Panc1 (cell line): ENCODE results near the gene CAMTA2. TPM values are rescaled to one million over a fixed set of nuclear protein-coding genes. Genes with fewer than 3 reads are reported as not detected.

Experiments
- ATAC-seq: fragments of 200-7000 bp; cut with Tn5 transposase; 2 replicates; pipeline ENCODE4 v1.9.1; 2020; ENCODE audit warnings: mild to moderate bottlenecking, moderate library complexity
- BruUV-seq: library from RNA; stranded (reverse); fragments of 400-500 nt; replicated peaks from 2 replicates; lab custom pipeline; 2021; lab: Mats Ljungman, UMichigan
- CTCF ChIA-PET: fragments of 300-600 bp; sonication (Branson Sonifier 250); formaldehyde crosslinking; loops from one replicate; lab custom pipeline; 2022; ENCODE audit warnings: antibody characterized with exemption; lab: Charles Lee
- POLR2A ChIA-PET: fragments of 300-600 bp; sonication (Branson Sonifier 250); formaldehyde crosslinking; loops from one replicate; lab custom pipeline; 2022; ENCODE audit warnings: antibody characterized with exemption; lab: Charles Lee
- DNase-seq: peaks from one replicate; pipeline ENCODE4 v3.0.0-alpha.2; 2010; ENCODE audit warnings: low read depth, low spot score
- H3K27ac ChIP-seq: 2 replicates; pipeline ENCODE4 v1.5.1; 2011; ENCODE audit warnings: mild to moderate bottlenecking, low read length, inconsistent platforms
- H3K27me3 ChIP-seq: fragments of 200-500 bp; sonication (Bioruptor generic); 2 replicates; pipeline ENCODE4 v1.6.0; 2014; ENCODE audit warnings: low read length, inconsistent platforms; ENCODE audit not compliant: control insufficient read depth, insufficient read depth
- H3K36me3 ChIP-seq: fragments of 200-500 bp; sonication (Bioruptor generic); 2 replicates; pipeline ENCODE4 v1.5.1; 2014; ENCODE audit warnings: inconsistent platforms, mild to moderate bottlenecking, low read length, moderate library complexity; ENCODE audit not compliant: control insufficient read depth, insufficient read depth
- H3K4me1 ChIP-seq: 2 replicates; pipeline ENCODE4 v1.5.1; 2011; ENCODE audit warnings: inconsistent platforms, mild to moderate bottlenecking, low read length, moderate library complexity; ENCODE audit not compliant: control insufficient read depth, insufficient read depth
- H3K4me3 ChIP-seq, 2 experiments: 2 replicates each; pipeline ENCODE4 v1.5.1; 2011 to 2012; ENCODE audit warnings: low read depth in 2 of 2, low read length in 2 of 2, mild to moderate bottlenecking in 2 of 2, inconsistent platforms in 1 of 2, moderate library complexity in 1 of 2
- H3K9me3 ChIP-seq: fragments of 200-500 bp; sonication (Bioruptor generic); 2 replicates; pipeline ENCODE4 v1.5.1; 2014; ENCODE audit warnings: low read depth, mild to moderate bottlenecking, inconsistent platforms, low read length, moderate library complexity; ENCODE audit not compliant: control insufficient read depth, insufficient read depth
- CTCF ChIP-seq: fragments of 450-650 bp; IDR thresholded peaks from 2 replicates; pipeline ENCODE4 v1.5.1; 2017; ENCODE audit warnings: mild to moderate bottlenecking
- POLR2AphosphoS5 ChIP-seq: IDR thresholded peaks from 2 replicates; pipeline ENCODE4 v1.6.1; 2012; ENCODE audit warnings: mild to moderate bottlenecking, low read depth, low read length, moderate library complexity
- REST ChIP-seq, 2 experiments: IDR thresholded peaks; 2 replicates each; pipeline ENCODE4 v1.6.1; 2011 to 2012; ENCODE audit warnings: low read depth in 2 of 2, control low read depth in 1 of 2, low read length in 1 of 2, mild to moderate bottlenecking in 1 of 2, moderate library complexity in 1 of 2; ENCODE audit not compliant: insufficient read depth in 1 of 2
- SIN3A ChIP-seq: IDR thresholded peaks from 2 replicates; pipeline ENCODE4 v1.6.1; 2012; ENCODE audit warnings: low read depth, mild to moderate bottlenecking, low read length, moderate library complexity, borderline replicate concordance; ENCODE audit not compliant: insufficient read depth
- TCF7L2 ChIP-seq: IDR thresholded peaks from 2 replicates; pipeline ENCODE4 v1.6.1; 2011; ENCODE audit warnings: mild to moderate bottlenecking, low read depth, low read length, inconsistent platforms
- in situ Hi-C: cut with HindIII; loops from 2 replicates; pipeline ENCODE4 v1.10.0; 2016; ENCODE audit warnings: low sequenced_read_pairs, low pct_unique_long_range_greater_than_20kb
- intact Hi-C: fragments of 100-400 bp; cut with micrococcal nuclease; formaldehyde crosslinking; loops from one replicate; pipeline ENCODE4 v1.10.0; 2022; ENCODE audit not compliant: unreplicated experiment
- total RNA-seq: library from RNA; stranded (reverse); gene quantifications from one replicate; pipeline ENCODE4 v1.2.1, GENCODE V29; 2021; ENCODE audit not compliant: unreplicated experiment

CAMTA2 gene
- total RNA-seq, 1 experiment from 2014 or later, result 22.7 TPM

- intact Hi-C loops (no loop called here), in situ Hi-C loops (no loop called here)
- Histone ChIP-seq H3K4me3 (no peak overlapping the region), H3K4me1 (peaks cover 35% of the 10 kb centered on the region), H3K36me3 (peaks cover 17% of the 10 kb centered on the region), H3K27me3 (no peaks in the 10 kb centered on the region), H3K9me3 (no peaks in the 10 kb centered on the region), H3K27ac (peak overlapping the region; percentile 61; the same call in 1 of the 2 replicates)
- no peak; the same call in 1 of the 2 replicates for TF ChIP-seq POLR2AphosphoS5
- TF ChIP-seq SIN3A, result no peak
- no peak for TF ChIP-seq TCF7L2
- TF ChIP-seq REST (IDR thresholded peaks at IDR 0.05; ENCODE audit: insufficient read depth in 1 of 2, low read depth in 2 of 2, low read length in 1 of 2), result no peak
- TF ChIP-seq CTCF, result no peak
- BruUV-seq, result no TSS peak
- POLR2A ChIA-PET, result no interaction called here
- DNase-seq (no peak), ATAC-seq (no peak)
- CTCF ChIA-PET, result no interaction called here
Measured at GRCh38 chr17:4942760-4943508, 44.5 kb downstream of the CAMTA2 start.

- no peaks in the 10 kb centered on the region for H3K9me3 ChIP-seq
- DNase-seq (no peak), ATAC-seq (no peak)
- H3K4me3 ChIP-seq, result peak overlapping the region; percentile 90 to 92
- peaks cover 12% of the 10 kb centered on the region for H3K36me3 ChIP-seq
- H3K27me3 ChIP-seq, result no peaks in the 10 kb centered on the region
- ChIA-PET CTCF (no interaction called here), POLR2A (no interaction called here)
- intact Hi-C loops, result no loop called here
- no TSS peak for BruUV-seq
- H3K27ac ChIP-seq, result peak overlapping the region; percentile 89
- TF ChIP-seq CTCF, result no peak
- TF ChIP-seq SIN3A, result no peak
- no peak for TF ChIP-seq REST (IDR thresholded peaks at IDR 0.05; ENCODE audit: insufficient read depth in 1 of 2, low read depth in 2 of 2, low read length in 1 of 2)
- TF ChIP-seq POLR2AphosphoS5, result no peak
- TF ChIP-seq TCF7L2, result no peak
- in situ Hi-C loops, result no loop called here
- peaks cover 35% of the 10 kb centered on the region for H3K4me1 ChIP-seq
Measured at GRCh38 chr17:4941319-4941610, 46.2 kb downstream of the CAMTA2 start.
